T-cell (primary cell): ENCODE results near the gene ME2. TPM values are rescaled to one million over a fixed set of nuclear protein-coding genes. Genes with fewer than 3 reads are reported as not detected.
"Not testable (repeated sequence)": the region's sequence is repeated elsewhere in the genome, so short reads cannot be mapped to it uniquely, and the experiment has no call there.

Source experiments
- ATAC-seq, 4 experiments: fragments of 200-7000 bp in 3 of 4; fragments of 150-1000 bp in 1 of 4; cut with Tn5 transposase; replicated peaks in 1 of 4; 1 replicate in 3 of 4; 2 replicates in 1 of 4; pipeline ENCODE4 v1.10.0; 2021; ENCODE audit warnings: moderate library complexity in 3 of 4, mild to moderate bottlenecking in 2 of 4, moderate number of reproducible peaks in 1 of 4
- CTCF ChIA-PET, 2 donors: fragments of 300-600 bp; sonication (Branson Sonifier 250); formaldehyde crosslinking; loops; one replicate each; lab custom pipeline; 2022; ENCODE audit warnings: antibody characterized with exemption in 2 of 2; lab: Charles Lee
- POLR2A ChIA-PET, 2 donors: fragments of 300-600 bp; sonication (Branson Sonifier 250); formaldehyde crosslinking; loops; one replicate each; lab custom pipeline; 2022; ENCODE audit warnings: antibody characterized with exemption in 2 of 2; lab: Charles Lee
- DNase-seq, 35 experiments: peaks; one replicate each; pipeline versions ENCODE4 v3.0.0 to v3.0.0-alpha.2; 2013 to 2023
- H3K27ac ChIP-seq: one replicate; pipeline ENCODE4 v1.5.1; 2013; ENCODE audit warnings: low read length
- H3K27me3 ChIP-seq, 2 experiments: replicated peaks in 1 of 2; 1 replicate in 1 of 2; 2 replicates in 1 of 2; pipeline versions ENCODE4 v1.6.1 to v1.7.0; 2013; ENCODE audit warnings: low read length in 1 of 2, mixed read lengths in 1 of 2; ENCODE audit not compliant: control insufficient read depth in 2 of 2, insufficient read depth in 2 of 2; ENCODE audit errors: extremely low read depth in 1 of 2
- H3K36me3 ChIP-seq, 2 donors: 1 replicate in 1 of 2; 2 replicates in 1 of 2; pipeline versions ENCODE4 v1.6.1 to v1.7.0; 2013; ENCODE audit warnings: low read length in 1 of 2; ENCODE audit not compliant: control insufficient read depth in 2 of 2, insufficient read depth in 1 of 2; ENCODE audit errors: extremely low read depth in 1 of 2
- H3K4me1 ChIP-seq, 2 experiments: 1 replicate in 1 of 2; 2 replicates in 1 of 2; pipeline versions ENCODE4 v1.6.1 to v1.7.0; 2013; ENCODE audit warnings: low read length in 2 of 2, mixed read lengths in 1 of 2; ENCODE audit not compliant: insufficient read depth in 2 of 2, control insufficient read depth in 1 of 2; ENCODE audit errors: extremely low read depth in 1 of 2
- H3K4me3 ChIP-seq, 2 donors: 1 replicate in 1 of 2; 2 replicates in 1 of 2; pipeline versions ENCODE4 v1.5.1 to v1.7.0; 2013; ENCODE audit warnings: mild to moderate bottlenecking in 2 of 2, low read length in 1 of 2, moderate library complexity in 1 of 2; ENCODE audit not compliant: control insufficient read depth in 1 of 2; ENCODE audit errors: extremely low read depth in 1 of 2
- H3K9me3 ChIP-seq: 2 replicates; pipeline ENCODE4 v1.7.0; 2013
- H3K27ac Mint-ChIP-seq, 2 donors: one replicate each; pipeline ENCODE4 v1.8.0; 2020 to 2021; ENCODE audit warnings: mild to moderate bottlenecking in 2 of 2, mixed read lengths in 2 of 2
- H3K27me3 Mint-ChIP-seq, 2 donors: one replicate each; pipeline ENCODE4 v1.8.0; 2021 to 2022; ENCODE audit warnings: mixed read lengths in 2 of 2
- H3K36me3 Mint-ChIP-seq: one replicate; pipeline ENCODE4 v1.8.0; 2021; ENCODE audit warnings: mixed read lengths
- H3K4me1 Mint-ChIP-seq, 3 donors: one replicate each; pipeline ENCODE4 v1.8.0; 2020 to 2022; ENCODE audit warnings: mixed read lengths in 3 of 3, mild to moderate bottlenecking in 1 of 3
- H3K4me3 Mint-ChIP-seq, 3 donors: one replicate each; pipeline ENCODE4 v1.8.0; 2020 to 2022; ENCODE audit warnings: mild to moderate bottlenecking in 3 of 3, mixed read lengths in 3 of 3, moderate library complexity in 3 of 3
- H3K9me3 Mint-ChIP-seq, 3 donors: one replicate each; pipeline ENCODE4 v1.8.0; 2020 to 2022; ENCODE audit warnings: mixed read lengths in 3 of 3
- WGBS: methylation state at CpG from one replicate; pipeline ENCODE4 v1.1.5; 2013; ENCODE audit warnings: missing lambda C conversion rate; ENCODE audit not compliant: insufficient coverage; 5-methylcytosine and 5-hydroxymethylcytosine counted together
- total RNA-seq, 35 experiments: library from RNA in 6 of 35; stranded (reverse) in 6 of 35; fragments of 120-200 nt in 1 of 35; gene quantifications; one replicate each; pipeline versions ENCODE4 v1.2.1 to v1.2.4 and lab custom pipeline; 2013 to 2026

The ME2 gene
- total RNA-seq, 5 donors from 2014 or later (not counting 1 experiment from before 2014, with no cell fraction given) = 30.5 to 42.6 (median 39.9) TPM

GRCh38 chr18:50986360-50987087, 107.6 kb downstream of the ME2 start:
- ChIA-PET POLR2A (interaction anchor here in 1 of 2 donors (0.6 kb wide), 1 partner anchor 106 kb away, joined by 3 read pairs; no protein-coding TSS in a partner anchor), CTCF (interaction anchor here (0.5 to 0.7 kb wide), 3 partner anchors 21 to 149 kb away, joined by 3 to 9 read pairs (median 3); no protein-coding TSS in a partner anchor)
- 100% methylated on average over 1 of the region's 2 CpGs for WGBS
- no peaks in the 10 kb centered on the region for H3K27me3 ChIP-seq
- H3K27ac Mint-ChIP-seq = no peak overlapping the region
- H3K4me3 ChIP-seq = no peak overlapping the region
- no peak overlapping the region for H3K27ac ChIP-seq
- H3K4me1 ChIP-seq = no peaks in the 10 kb centered on the region
- H3K9me3 Mint-ChIP-seq = no peaks in the 10 kb centered on the region
- ATAC-seq (no peak), DNase-seq (no peak)
- H3K9me3 ChIP-seq = no peaks in the 10 kb centered on the region
- H3K27me3 Mint-ChIP-seq = no peaks in the 10 kb centered on the region
- H3K4me1 Mint-ChIP-seq = peaks cover 0 to 3% (median 3%) of the 10 kb centered on the region in 3 donors
- H3K4me3 Mint-ChIP-seq = no peak overlapping the region
- H3K36me3 ChIP-seq = peaks cover 5 to 14% of the 10 kb centered on the region in 2 donors
- peaks cover 42% of the 10 kb centered on the region for H3K36me3 Mint-ChIP-seq

- ATAC-seq (no peak), DNase-seq (no peak)
- ChIA-PET CTCF (interaction anchor here in 1 of 2 donors (0.5 kb wide), 1 partner anchor 64 kb away, joined by 3 read pairs; no protein-coding TSS in a partner anchor), POLR2A (interaction anchor here in 1 of 2 donors (0.6 kb wide), 1 partner anchor 106 kb away, joined by 3 read pairs; no protein-coding TSS in a partner anchor)
- H3K27me3 Mint-ChIP-seq = no peaks in the 10 kb centered on the region
- H3K36me3 Mint-ChIP-seq = peaks cover 42% of the 10 kb centered on the region
- no peak overlapping the region for H3K27ac Mint-ChIP-seq
- Histone ChIP-seq H3K4me1 (no peaks in the 10 kb centered on the region), H3K4me3 (no peak overlapping the region), H3K9me3 (no peaks in the 10 kb centered on the region), H3K27me3 (no peaks in the 10 kb centered on the region), H3K36me3 (peaks cover 5 to 14% of the 10 kb centered on the region in 2 donors), H3K27ac (no peak overlapping the region)
- H3K4me1 Mint-ChIP-seq = peaks cover 0 to 2% (median 2%) of the 10 kb centered on the region in 3 donors
- WGBS = no CpG with 5 or more reads among the region's 2 CpGs
- H3K4me3 Mint-ChIP-seq = no peak overlapping the region
- no peaks in the 10 kb centered on the region for H3K9me3 Mint-ChIP-seq
Measured at GRCh38 chr18:50987261-50987660, 108.3 kb downstream of the ME2 start.

- CTCF ChIA-PET = no interaction called here
- Histone ChIP-seq H3K4me3 (no peak overlapping the region), H3K27ac (no peak overlapping the region), H3K27me3 (no peaks in the 10 kb centered on the region), H3K9me3 (no peaks in the 10 kb centered on the region), H3K4me1 (no peaks in the 10 kb centered on the region), H3K36me3 (peaks cover 3 to 5% of the 10 kb centered on the region in 2 donors)
- H3K36me3 Mint-ChIP-seq = peaks cover 41% of the 10 kb centered on the region
- ATAC-seq = no peak
- DNase-seq = no peak
- WGBS = 100% methylated on average over 2 of the region's 3 CpGs
- H3K4me3 Mint-ChIP-seq = no peak overlapping the region
- no peaks in the 10 kb centered on the region for H3K9me3 Mint-ChIP-seq
- POLR2A ChIA-PET = interaction anchor here in 1 of 2 donors (0.6 kb wide), 3 partner anchors 57 to 253 kb away, joined by 3 to 6 read pairs (median 4); no protein-coding TSS in a partner anchor
- H3K27ac Mint-ChIP-seq = no peak overlapping the region
- H3K4me1 Mint-ChIP-seq = no peaks in the 10 kb centered on the region
- no peaks in the 10 kb centered on the region for H3K27me3 Mint-ChIP-seq
Measured at GRCh38 chr18:50989711-50990110, 110.8 kb downstream of the ME2 start.

GRCh38 chr18:50992351-50992762, 113.4 kb downstream of the ME2 start:
- DNase-seq = no peak
- peaks cover 0 to 5% of the 10 kb centered on the region in 2 donors for H3K36me3 ChIP-seq
- H3K27ac ChIP-seq = no peak overlapping the region
- no peaks in the 10 kb centered on the region for H3K27me3 ChIP-seq
- no peak overlapping the region for H3K27ac Mint-ChIP-seq
- ChIA-PET POLR2A (no interaction called here), CTCF (no interaction called here)
- no peaks in the 10 kb centered on the region for H3K4me1 ChIP-seq
- H3K4me1 Mint-ChIP-seq = no peaks in the 10 kb centered on the region
- no peak for ATAC-seq
- H3K4me3 ChIP-seq = no peak overlapping the region
- peaks cover 0 to 3% (median 0%) of the 10 kb centered on the region in 3 donors for H3K9me3 Mint-ChIP-seq
- H3K36me3 Mint-ChIP-seq = peaks cover 24% of the 10 kb centered on the region
- no peaks in the 10 kb centered on the region for H3K27me3 Mint-ChIP-seq
- H3K9me3 ChIP-seq = no peaks in the 10 kb centered on the region
- 94% methylated on average over 2 of the region's 3 CpGs for WGBS
- no peak overlapping the region for H3K4me3 Mint-ChIP-seq

- CTCF ChIA-PET = no interaction called here
- POLR2A ChIA-PET = no interaction called here
- WGBS = no CpG with 5 or more reads among the region's 2 CpGs
Measured at GRCh38 chr18:50994031-50994430, 115.1 kb downstream of the ME2 start.

GRCh38 chr18:51003174-51003573, 124.3 kb downstream of the ME2 start:
- ATAC-seq, H3K27me3 ChIP-seq, DNase-seq, CTCF ChIA-PET, H3K4me3 Mint-ChIP-seq, H3K27ac ChIP-seq, H3K4me3 ChIP-seq, H3K36me3 ChIP-seq, H3K4me1 Mint-ChIP-seq, H3K27ac Mint-ChIP-seq, H3K9me3 ChIP-seq, H3K4me1 ChIP-seq, POLR2A ChIA-PET, H3K27me3 Mint-ChIP-seq: not testable (repeated sequence)
- Mint-ChIP-seq H3K36me3 (peaks cover 19% of the 10 kb centered on the region), H3K9me3 (peaks cover 0 to 11% (median 2%) of the 10 kb centered on the region in 3 donors)
- no CpG with 5 or more reads among the region's 2 CpGs for WGBS

More at GRCh38 chr18:50994031-50994430, 115.1 kb downstream of the ME2 start:
- no peaks in the 10 kb centered on the region for H3K27me3 ChIP-seq
- H3K4me1 Mint-ChIP-seq = no peaks in the 10 kb centered on the region
- no peaks in the 10 kb centered on the region for H3K4me1 ChIP-seq
- H3K36me3 Mint-ChIP-seq = peaks cover 17% of the 10 kb centered on the region
- no peaks in the 10 kb centered on the region for H3K36me3 ChIP-seq
- no peaks in the 10 kb centered on the region for H3K27me3 Mint-ChIP-seq
- DNase-seq (no peak), ATAC-seq (no peak)
- H3K4me3 Mint-ChIP-seq = no peak overlapping the region
- H3K27ac ChIP-seq = no peak overlapping the region
- H3K9me3 ChIP-seq = no peaks in the 10 kb centered on the region
- no peak overlapping the region for H3K4me3 ChIP-seq
- H3K27ac Mint-ChIP-seq = no peak overlapping the region
- H3K9me3 Mint-ChIP-seq = peaks cover 0 to 3% (median 0%) of the 10 kb centered on the region in 3 donors
